DOHH2 (cell line): ENCODE measurements around the gene KRTAP2-3.

Experiments used
- H3F3A ChIP-seq: fragments of 200-600 bp; sonication (generic), shearing (Covaris generic); 2 replicates; pipeline ENCODE4 v1.6.0; 2016; ENCODE audit warnings: antibody characterized with exemption, mild to moderate bottlenecking; ENCODE audit not compliant: control insufficient read depth, insufficient read depth
- H3K27ac ChIP-seq: fragments of 200-600 bp; sonication (generic); 2 replicates; pipeline ENCODE4 v1.5.1; 2014; ENCODE audit warnings: low read depth, mild to moderate bottlenecking, low read length, moderate library complexity
- H3K27me3 ChIP-seq: fragments of 200-600 bp; sonication (generic); 2 replicates; pipeline ENCODE4 v1.6.1; 2014; ENCODE audit warnings: mild to moderate bottlenecking, low read length, mixed read lengths; ENCODE audit not compliant: control insufficient read depth
- H3K36me3 ChIP-seq: fragments of 200-600 bp; sonication (generic); 2 replicates; pipeline ENCODE4 v1.6.1; 2014; ENCODE audit warnings: mild to moderate bottlenecking, low read length, moderate library complexity, mixed read lengths; ENCODE audit not compliant: control insufficient read depth
- H3K4me1 ChIP-seq: fragments of 200-600 bp; sonication (generic); 2 replicates; pipeline ENCODE4 v1.6.1; 2014; ENCODE audit warnings: mild to moderate bottlenecking, low read length, mixed read lengths; ENCODE audit not compliant: control insufficient read depth
- H3K4me2 ChIP-seq: fragments of 200-600 bp; sonication (generic); 2 replicates; pipeline ENCODE4 v1.6.0; 2014; ENCODE audit warnings: mild to moderate bottlenecking, low read length, moderate library complexity
- H3K4me3 ChIP-seq: fragments of 200-600 bp; sonication (generic); 2 replicates; pipeline ENCODE4 v1.5.1; 2014; ENCODE audit warnings: mild to moderate bottlenecking, low read length, mixed read lengths
- H3K79me2 ChIP-seq: fragments of 200-600 bp; sonication (generic); 2 replicates; pipeline ENCODE4 v1.6.1; 2014; ENCODE audit warnings: mild to moderate bottlenecking, low read length, mixed read lengths; ENCODE audit not compliant: control insufficient read depth
- H3K9me2 ChIP-seq: fragments of 200-600 bp; sonication (generic); replicated peaks from 2 replicates; pipeline ENCODE4 v1.6.1; 2014; ENCODE audit warnings: mild to moderate bottlenecking, low read length, mixed read lengths; ENCODE audit not compliant: control insufficient read depth
- H3K9me3 ChIP-seq: fragments of 200-600 bp; sonication (generic); 2 replicates; pipeline ENCODE4 v1.6.1; 2014; ENCODE audit warnings: antibody characterized with exemption, low read length, mixed read lengths; ENCODE audit not compliant: control insufficient read depth, insufficient read depth
- H4K20me1 ChIP-seq: fragments of 200-600 bp; sonication (generic); 2 replicates; pipeline ENCODE4 v1.6.0; 2014; ENCODE audit warnings: low read depth, mild to moderate bottlenecking, antibody characterized with exemption, low read length, moderate library complexity; ENCODE audit not compliant: control insufficient read depth, insufficient read depth
- EZH2phosphoT487 ChIP-seq: fragments of 200-600 bp; sonication (generic); IDR thresholded peaks from 2 replicates; pipeline ENCODE4 v1.6.1; 2017; ENCODE audit warnings: borderline replicate concordance, mild to moderate bottlenecking, antibody characterized with exemption, low read length, moderate library complexity, mixed read lengths
- TF ChIP-seq, protein P1 (sequence below): fragments of 200-600 bp; sonication (generic); IDR thresholded peaks from one replicate; pipeline ENCODE4 v1.5.1; 2014; ENCODE audit warnings: antibody characterized with exemption, mild to moderate bottlenecking, low read depth, low read length; ENCODE audit not compliant: poor library complexity, severe bottlenecking

The KRTAP2-3 gene

DNA sequence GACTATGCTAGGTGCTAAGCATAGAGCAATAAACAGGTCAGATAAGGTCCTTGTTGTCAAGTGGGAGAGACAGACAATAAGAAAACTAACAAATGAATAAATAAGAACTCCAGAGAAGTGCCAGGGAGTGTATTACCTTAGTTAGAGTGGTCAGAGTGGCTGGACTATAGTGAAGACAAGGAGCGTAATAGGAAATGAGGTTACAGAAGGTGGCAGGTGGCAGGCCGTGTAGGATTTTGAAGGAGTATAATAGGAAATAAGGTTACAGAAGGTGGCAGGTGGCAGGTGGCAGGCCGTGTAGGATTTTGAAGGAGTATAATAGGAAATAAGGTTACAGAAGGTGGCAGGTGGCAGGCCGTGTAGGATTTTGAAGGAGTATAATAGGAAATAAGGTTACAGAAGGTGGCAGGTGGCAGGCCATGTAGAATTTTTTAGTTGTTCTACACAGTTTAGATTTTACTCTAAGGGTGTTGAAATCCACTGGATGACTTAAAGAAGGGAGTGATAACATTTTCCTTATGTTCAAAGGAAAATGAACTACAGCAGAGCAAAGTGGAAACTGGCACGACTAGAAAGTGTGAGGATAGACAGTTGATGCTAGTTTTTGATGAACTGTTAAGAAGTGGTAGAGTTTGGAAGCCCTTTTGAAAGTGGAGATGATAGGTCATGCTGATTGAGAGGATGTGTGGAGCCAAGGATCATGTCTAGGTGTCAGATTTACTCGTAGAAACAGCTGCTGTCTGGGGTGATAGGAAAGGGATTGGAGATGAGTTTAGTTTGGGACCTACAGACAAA, 47.4 kb downstream of the KRTAP2-3 start:
- no peaks in the 10 kb centered on the region for H3K79me2 ChIP-seq
- H4K20me1 ChIP-seq = no peaks in the 10 kb centered on the region
- no peaks in the 10 kb centered on the region for H3K4me1 ChIP-seq
- H3F3A ChIP-seq = no peaks in the 10 kb centered on the region
- no peaks in the 10 kb centered on the region for H3K27me3 ChIP-seq
- no peak for TF ChIP-seq EZH2phosphoT487
- TF ChIP-seq, protein P1, sequence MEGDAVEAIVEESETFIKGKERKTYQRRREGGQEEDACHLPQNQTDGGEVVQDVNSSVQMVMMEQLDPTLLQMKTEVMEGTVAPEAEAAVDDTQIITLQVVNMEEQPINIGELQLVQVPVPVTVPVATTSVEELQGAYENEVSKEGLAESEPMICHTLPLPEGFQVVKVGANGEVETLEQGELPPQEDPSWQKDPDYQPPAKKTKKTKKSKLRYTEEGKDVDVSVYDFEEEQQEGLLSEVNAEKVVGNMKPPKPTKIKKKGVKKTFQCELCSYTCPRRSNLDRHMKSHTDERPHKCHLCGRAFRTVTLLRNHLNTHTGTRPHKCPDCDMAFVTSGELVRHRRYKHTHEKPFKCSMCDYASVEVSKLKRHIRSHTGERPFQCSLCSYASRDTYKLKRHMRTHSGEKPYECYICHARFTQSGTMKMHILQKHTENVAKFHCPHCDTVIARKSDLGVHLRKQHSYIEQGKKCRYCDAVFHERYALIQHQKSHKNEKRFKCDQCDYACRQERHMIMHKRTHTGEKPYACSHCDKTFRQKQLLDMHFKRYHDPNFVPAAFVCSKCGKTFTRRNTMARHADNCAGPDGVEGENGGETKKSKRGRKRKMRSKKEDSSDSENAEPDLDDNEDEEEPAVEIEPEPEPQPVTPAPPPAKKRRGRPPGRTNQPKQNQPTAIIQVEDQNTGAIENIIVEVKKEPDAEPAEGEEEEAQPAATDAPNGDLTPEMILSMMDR = no peak
- no peak overlapping the region for H3K27ac ChIP-seq
- no peaks in the 10 kb centered on the region for H3K9me2 ChIP-seq
- H3K4me2 ChIP-seq = no peak overlapping the region
- H3K36me3 ChIP-seq = no peaks in the 10 kb centered on the region
- no peak overlapping the region for H3K4me3 ChIP-seq
- no peaks in the 10 kb centered on the region for H3K9me3 ChIP-seq

DNA sequence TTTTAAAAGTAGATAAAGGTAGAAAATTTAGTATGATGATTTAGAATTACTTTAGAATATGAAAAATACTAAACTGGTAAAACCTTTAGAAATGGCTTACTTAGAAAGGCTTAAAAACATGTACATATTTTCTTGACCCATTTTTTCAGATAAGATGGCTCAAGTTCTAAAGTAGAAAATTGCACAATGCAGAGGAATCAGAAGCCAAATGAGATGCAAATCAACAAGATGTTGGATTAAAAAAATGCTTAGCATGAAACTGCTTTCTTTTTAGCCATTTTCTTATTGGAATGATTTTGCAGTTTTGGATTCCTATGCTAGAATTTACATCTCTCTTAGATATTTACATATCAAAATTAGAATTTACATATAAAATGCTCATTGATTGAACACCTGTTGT, 49.5 kb downstream of the KRTAP2-3 start:
- no peaks in the 10 kb centered on the region for H3K9me2 ChIP-seq
- H4K20me1 ChIP-seq = no peaks in the 10 kb centered on the region
- no peaks in the 10 kb centered on the region; the same call in 1 of the 2 replicates for H3K27me3 ChIP-seq
- no peaks in the 10 kb centered on the region for H3F3A ChIP-seq
- no peak overlapping the region for H3K27ac ChIP-seq
- no peaks in the 10 kb centered on the region for H3K4me1 ChIP-seq
- H3K4me2 ChIP-seq = no peak overlapping the region
- no peaks in the 10 kb centered on the region for H3K36me3 ChIP-seq
- H3K79me2 ChIP-seq = no peaks in the 10 kb centered on the region
- TF ChIP-seq, protein P1 = no peak
- TF ChIP-seq EZH2phosphoT487 = no peak
- no peaks in the 10 kb centered on the region for H3K9me3 ChIP-seq
- no peak overlapping the region for H3K4me3 ChIP-seq

DNA sequence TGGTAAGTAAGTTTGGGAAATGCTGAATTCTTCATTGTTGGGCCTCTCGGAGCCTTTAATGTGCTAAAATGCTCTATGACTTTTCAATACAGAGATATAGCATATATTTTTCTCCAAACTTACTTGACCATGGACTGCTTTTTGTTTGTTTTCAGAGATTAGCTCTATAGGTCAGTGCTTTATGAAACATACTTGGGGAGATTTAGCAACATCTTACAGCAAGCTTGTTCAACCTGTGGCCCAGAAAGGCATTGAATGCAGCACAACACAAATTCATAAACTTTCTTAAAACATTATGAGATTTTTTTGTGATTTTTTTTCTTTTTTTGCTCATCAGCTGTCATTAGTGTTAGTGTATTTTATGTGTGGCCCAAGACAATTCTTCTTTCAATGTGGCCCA, 50.0 kb downstream of the KRTAP2-3 start:
- H3K27ac ChIP-seq = no peak overlapping the region
- H3K79me2 ChIP-seq = no peaks in the 10 kb centered on the region
- peaks cover under 1% of the 10 kb centered on the region; the same call in 1 of the 2 replicates for H3K27me3 ChIP-seq
- no peak overlapping the region for H3K4me3 ChIP-seq
- H3K4me2 ChIP-seq = no peak overlapping the region
- H3K9me3 ChIP-seq = no peaks in the 10 kb centered on the region
- no peaks in the 10 kb centered on the region for H3K36me3 ChIP-seq
- TF ChIP-seq EZH2phosphoT487 = no peak
- TF ChIP-seq, protein P1 = no peak
- no peaks in the 10 kb centered on the region for H4K20me1 ChIP-seq
- H3K4me1 ChIP-seq = no peaks in the 10 kb centered on the region
- no peaks in the 10 kb centered on the region for H3F3A ChIP-seq
- H3K9me2 ChIP-seq = no peaks in the 10 kb centered on the region
